GM12878 (cell line): ENCODE results near the gene IQCH.

Source experiments
- CBX3 ChIP-seq: fragments of 200-600 bp; sonication (generic); IDR thresholded peaks from 2 replicates; pipeline ENCODE4 v1.6.1; 2016; ENCODE audit warnings: low read depth, borderline replicate concordance
- CREB1 ChIP-seq: IDR thresholded peaks from 2 replicates; pipeline ENCODE4 v1.6.1; 2012; ENCODE audit warnings: low read depth, mild to moderate bottlenecking, inconsistent platforms
- DPF2 ChIP-seq: fragments of 450-650 bp; IDR thresholded peaks from 2 replicates; pipeline ENCODE4 v1.6.1; 2017; ENCODE audit warnings: mild to moderate bottlenecking
- EP300 ChIP-seq, 2 experiments: fragments of 150-350 bp in 1 of 2; IDR thresholded peaks; 2 replicates each; pipeline ENCODE4 v1.6.1; 2011 to 2012; ENCODE audit warnings: low read depth in 2 of 2, low read length in 2 of 2, borderline replicate concordance in 1 of 2, improper control_type of control experiment in 1 of 2, inconsistent platforms in 1 of 2; ENCODE audit not compliant: control insufficient read depth in 1 of 2
- ETV6 ChIP-seq, 2 experiments: fragments of 450-650 bp in 1 of 2; IDR thresholded peaks in 1 of 2; conservative IDR thresholded peaks in 1 of 2; 2 replicates each; pipeline ENCODE4 v1.6.1; 2014; ENCODE audit warnings: antibody characterized with exemption in 1 of 2, borderline replicate concordance in 1 of 2, low read depth in 1 of 2, mild to moderate bottlenecking in 1 of 2, moderate library complexity in 1 of 2
- NBN ChIP-seq: fragments of 450-650 bp; IDR thresholded peaks from 2 replicates; pipeline ENCODE4 v1.6.1; 2016
- NRF1 ChIP-seq: conservative IDR thresholded peaks from 2 replicates; pipeline ENCODE4 v1.6.1; 2011; ENCODE audit warnings: mild to moderate bottlenecking, low read depth, low read length, improper control_type of control experiment
- POLR2A ChIP-seq: IDR thresholded peaks from 2 replicates; pipeline ENCODE4 v1.6.1; 2011; ENCODE audit warnings: low read depth, mild to moderate bottlenecking, low read length
- POLR2AphosphoS5 ChIP-seq: IDR thresholded peaks from 2 replicates; pipeline ENCODE4 v1.6.1; 2011; ENCODE audit warnings: mild to moderate bottlenecking, low read length, inconsistent platforms
- TAF1 ChIP-seq: IDR thresholded peaks from 2 replicates; pipeline ENCODE4 v1.6.1; 2011; ENCODE audit warnings: mild to moderate bottlenecking, low read depth, low read length, borderline replicate concordance
- TF ChIP-seq, protein P1 (sequence below), 3 experiments: IDR thresholded peaks in 2 of 3; conservative IDR thresholded peaks in 1 of 3; 2 replicates each; pipeline ENCODE4 v1.5.1; 2011; ENCODE audit warnings: low read depth in 3 of 3, low read length in 3 of 3, mild to moderate bottlenecking in 3 of 3, control low read depth in 2 of 3, moderate library complexity in 2 of 3, inconsistent platforms in 1 of 3, mixed read lengths in 1 of 3; ENCODE audit not compliant: control insufficient read depth in 2 of 3, insufficient read depth in 1 of 3; ENCODE audit errors: extremely low read depth in 1 of 3
- TF ChIP-seq, protein P2 (sequence below): IDR thresholded peaks from 2 replicates; pipeline ENCODE4 v1.6.1; 2012; ENCODE audit warnings: mild to moderate bottlenecking, low read depth, low read length
- TF ChIP-seq, protein P3 (sequence below): IDR thresholded peaks from 2 replicates; pipeline ENCODE4 v1.6.1; 2012; ENCODE audit warnings: low read depth, low read length, improper control_type of control experiment
- TF ChIP-seq, protein P4 (sequence below): fragments of 450-650 bp; IDR thresholded peaks from 2 replicates; pipeline ENCODE4 v1.6.1; 2017; ENCODE audit warnings: mild to moderate bottlenecking, moderate library complexity

DNA sequence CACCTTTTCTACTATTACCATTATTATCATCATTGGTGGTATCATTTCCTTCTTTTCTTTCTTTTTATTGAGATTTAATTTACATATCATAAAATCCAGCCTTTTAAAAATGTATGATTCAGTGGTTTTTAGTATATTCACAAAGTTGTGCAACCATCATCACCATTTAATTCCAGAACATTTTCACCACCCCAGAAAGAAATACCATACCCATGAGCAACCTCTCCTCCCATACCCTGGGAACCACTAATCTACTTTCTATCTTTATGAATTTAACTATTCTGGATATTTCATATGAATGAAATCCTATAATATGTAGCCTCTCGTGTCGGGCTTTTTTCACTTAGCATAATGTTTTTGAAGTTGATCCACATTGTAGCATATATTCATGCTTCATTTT is 29.2 kb upstream of the IQCH start:
- TF ChIP-seq, protein P1, sequence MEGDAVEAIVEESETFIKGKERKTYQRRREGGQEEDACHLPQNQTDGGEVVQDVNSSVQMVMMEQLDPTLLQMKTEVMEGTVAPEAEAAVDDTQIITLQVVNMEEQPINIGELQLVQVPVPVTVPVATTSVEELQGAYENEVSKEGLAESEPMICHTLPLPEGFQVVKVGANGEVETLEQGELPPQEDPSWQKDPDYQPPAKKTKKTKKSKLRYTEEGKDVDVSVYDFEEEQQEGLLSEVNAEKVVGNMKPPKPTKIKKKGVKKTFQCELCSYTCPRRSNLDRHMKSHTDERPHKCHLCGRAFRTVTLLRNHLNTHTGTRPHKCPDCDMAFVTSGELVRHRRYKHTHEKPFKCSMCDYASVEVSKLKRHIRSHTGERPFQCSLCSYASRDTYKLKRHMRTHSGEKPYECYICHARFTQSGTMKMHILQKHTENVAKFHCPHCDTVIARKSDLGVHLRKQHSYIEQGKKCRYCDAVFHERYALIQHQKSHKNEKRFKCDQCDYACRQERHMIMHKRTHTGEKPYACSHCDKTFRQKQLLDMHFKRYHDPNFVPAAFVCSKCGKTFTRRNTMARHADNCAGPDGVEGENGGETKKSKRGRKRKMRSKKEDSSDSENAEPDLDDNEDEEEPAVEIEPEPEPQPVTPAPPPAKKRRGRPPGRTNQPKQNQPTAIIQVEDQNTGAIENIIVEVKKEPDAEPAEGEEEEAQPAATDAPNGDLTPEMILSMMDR (IDR thresholded peaks at IDR 0.05 in 2 of 3, conservative IDR thresholded peaks at IDR 0.05 in 1 of 3; ENCODE audit: control insufficient read depth in 2 of 3, extremely low read depth in 1 of 3, insufficient read depth in 1 of 3, low read depth in 3 of 3, low read length in 3 of 3): no peak
- TF ChIP-seq NBN (no peak), CBX3 (no peak), NRF1 (no peak), POLR2AphosphoS5 (no peak), EP300 (IDR thresholded peaks at IDR 0.05; ENCODE audit: borderline replicate concordance in 1 of 2, control insufficient read depth in 1 of 2, low read depth in 2 of 2, low read length in 2 of 2) (no peak), POLR2A (no peak), ETV6 (conservative IDR thresholded peaks at IDR 0.05 in 1 of 2, IDR thresholded peaks at IDR 0.05 in 1 of 2; ENCODE audit: borderline replicate concordance in 1 of 2, low read depth in 1 of 2) (no peak), CREB1 (no peak), TAF1 (no peak), DPF2 (no peak)
- TF ChIP-seq, protein P2, sequence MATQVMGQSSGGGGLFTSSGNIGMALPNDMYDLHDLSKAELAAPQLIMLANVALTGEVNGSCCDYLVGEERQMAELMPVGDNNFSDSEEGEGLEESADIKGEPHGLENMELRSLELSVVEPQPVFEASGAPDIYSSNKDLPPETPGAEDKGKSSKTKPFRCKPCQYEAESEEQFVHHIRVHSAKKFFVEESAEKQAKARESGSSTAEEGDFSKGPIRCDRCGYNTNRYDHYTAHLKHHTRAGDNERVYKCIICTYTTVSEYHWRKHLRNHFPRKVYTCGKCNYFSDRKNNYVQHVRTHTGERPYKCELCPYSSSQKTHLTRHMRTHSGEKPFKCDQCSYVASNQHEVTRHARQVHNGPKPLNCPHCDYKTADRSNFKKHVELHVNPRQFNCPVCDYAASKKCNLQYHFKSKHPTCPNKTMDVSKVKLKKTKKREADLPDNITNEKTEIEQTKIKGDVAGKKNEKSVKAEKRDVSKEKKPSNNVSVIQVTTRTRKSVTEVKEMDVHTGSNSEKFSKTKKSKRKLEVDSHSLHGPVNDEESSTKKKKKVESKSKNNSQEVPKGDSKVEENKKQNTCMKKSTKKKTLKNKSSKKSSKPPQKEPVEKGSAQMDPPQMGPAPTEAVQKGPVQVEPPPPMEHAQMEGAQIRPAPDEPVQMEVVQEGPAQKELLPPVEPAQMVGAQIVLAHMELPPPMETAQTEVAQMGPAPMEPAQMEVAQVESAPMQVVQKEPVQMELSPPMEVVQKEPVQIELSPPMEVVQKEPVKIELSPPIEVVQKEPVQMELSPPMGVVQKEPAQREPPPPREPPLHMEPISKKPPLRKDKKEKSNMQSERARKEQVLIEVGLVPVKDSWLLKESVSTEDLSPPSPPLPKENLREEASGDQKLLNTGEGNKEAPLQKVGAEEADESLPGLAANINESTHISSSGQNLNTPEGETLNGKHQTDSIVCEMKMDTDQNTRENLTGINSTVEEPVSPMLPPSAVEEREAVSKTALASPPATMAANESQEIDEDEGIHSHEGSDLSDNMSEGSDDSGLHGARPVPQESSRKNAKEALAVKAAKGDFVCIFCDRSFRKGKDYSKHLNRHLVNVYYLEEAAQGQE: no peak
- TF ChIP-seq, protein P3, sequence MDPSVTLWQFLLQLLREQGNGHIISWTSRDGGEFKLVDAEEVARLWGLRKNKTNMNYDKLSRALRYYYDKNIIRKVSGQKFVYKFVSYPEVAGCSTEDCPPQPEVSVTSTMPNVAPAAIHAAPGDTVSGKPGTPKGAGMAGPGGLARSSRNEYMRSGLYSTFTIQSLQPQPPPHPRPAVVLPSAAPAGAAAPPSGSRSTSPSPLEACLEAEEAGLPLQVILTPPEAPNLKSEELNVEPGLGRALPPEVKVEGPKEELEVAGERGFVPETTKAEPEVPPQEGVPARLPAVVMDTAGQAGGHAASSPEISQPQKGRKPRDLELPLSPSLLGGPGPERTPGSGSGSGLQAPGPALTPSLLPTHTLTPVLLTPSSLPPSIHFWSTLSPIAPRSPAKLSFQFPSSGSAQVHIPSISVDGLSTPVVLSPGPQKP: no peak
- TF ChIP-seq, protein P4, sequence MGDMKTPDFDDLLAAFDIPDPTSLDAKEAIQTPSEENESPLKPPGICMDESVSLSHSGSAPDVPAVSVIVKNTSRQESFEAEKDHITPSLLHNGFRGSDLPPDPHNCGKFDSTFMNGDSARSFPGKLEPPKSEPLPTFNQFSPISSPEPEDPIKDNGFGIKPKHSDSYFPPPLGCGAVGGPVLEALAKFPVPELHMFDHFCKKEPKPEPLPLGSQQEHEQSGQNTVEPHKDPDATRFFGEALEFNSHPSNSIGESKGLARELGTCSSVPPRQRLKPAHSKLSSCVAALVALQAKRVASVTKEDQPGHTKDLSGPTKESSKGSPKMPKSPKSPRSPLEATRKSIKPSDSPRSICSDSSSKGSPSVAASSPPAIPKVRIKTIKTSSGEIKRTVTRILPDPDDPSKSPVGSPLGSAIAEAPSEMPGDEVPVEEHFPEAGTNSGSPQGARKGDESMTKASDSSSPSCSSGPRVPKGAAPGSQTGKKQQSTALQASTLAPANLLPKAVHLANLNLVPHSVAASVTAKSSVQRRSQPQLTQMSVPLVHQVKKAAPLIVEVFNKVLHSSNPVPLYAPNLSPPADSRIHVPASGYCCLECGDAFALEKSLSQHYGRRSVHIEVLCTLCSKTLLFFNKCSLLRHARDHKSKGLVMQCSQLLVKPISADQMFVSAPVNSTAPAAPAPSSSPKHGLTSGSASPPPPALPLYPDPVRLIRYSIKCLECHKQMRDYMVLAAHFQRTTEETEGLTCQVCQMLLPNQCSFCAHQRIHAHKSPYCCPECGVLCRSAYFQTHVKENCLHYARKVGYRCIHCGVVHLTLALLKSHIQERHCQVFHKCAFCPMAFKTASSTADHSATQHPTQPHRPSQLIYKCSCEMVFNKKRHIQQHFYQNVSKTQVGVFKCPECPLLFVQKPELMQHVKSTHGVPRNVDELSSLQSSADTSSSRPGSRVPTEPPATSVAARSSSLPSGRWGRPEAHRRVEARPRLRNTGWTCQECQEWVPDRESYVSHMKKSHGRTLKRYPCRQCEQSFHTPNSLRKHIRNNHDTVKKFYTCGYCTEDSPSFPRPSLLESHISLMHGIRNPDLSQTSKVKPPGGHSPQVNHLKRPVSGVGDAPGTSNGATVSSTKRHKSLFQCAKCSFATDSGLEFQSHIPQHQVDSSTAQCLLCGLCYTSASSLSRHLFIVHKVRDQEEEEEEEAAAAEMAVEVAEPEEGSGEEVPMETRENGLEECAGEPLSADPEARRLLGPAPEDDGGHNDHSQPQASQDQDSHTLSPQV: no peak
